Hematopoietic multipotent progenitor cell treated with erythropoietin and hydrocortisone succinate and interleukin-3 and kit ligand, for 4 days (in vitro differentiated cells): ENCODE measurements around the gene PCK2.

Experiments used
- DNase-seq: peaks from one replicate; pipeline ENCODE4 v3.0.0-alpha.2; 2015

Gene PCK2

DNA sequence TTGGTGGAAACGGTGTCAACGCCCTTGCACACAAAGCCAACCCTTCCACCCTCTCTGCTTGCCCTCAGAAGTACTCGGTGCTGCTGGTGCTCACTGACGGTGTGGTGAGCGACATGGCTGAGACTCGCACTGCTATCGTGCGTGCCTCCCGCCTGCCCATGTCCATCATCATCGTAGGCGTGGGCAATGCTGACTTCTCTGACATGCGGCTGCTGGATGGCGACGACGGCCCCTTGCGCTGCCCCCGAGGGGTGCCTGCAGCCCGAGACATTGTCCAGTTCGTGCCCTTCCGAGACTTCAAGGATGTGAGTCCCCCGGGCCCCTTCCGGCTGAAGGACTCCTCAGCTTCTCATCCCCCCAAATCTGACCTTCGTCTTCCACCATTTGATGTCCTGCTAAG is 17.0 kb upstream of the PCK2 start:
- DNase-seq = no peak

DNA sequence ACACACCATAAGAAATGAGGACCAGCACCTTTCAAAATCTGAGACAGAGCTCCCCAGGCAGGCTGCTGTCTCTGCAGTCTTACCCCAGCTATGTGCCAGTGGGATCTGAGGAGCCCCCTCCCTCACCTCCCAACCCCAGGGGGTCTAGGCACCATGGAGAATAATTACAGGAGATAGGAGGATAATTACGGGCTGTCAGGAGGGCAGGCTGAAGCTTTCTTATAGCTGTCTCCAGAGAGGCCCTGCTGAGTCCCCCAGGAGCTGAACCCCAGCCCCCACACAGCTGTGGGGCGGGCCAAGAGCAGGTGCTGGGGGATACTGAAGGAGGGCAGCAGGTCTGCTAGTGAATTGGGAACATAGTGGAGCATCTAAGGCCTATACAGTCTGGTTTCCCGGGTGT is 16.0 kb upstream of the PCK2 start:
- no peak for DNase-seq

GRCh38 chr14:24079491-24080141 is 14.5 kb upstream of the PCK2 start:
- DNase-seq = peak; percentile 66

DNA sequence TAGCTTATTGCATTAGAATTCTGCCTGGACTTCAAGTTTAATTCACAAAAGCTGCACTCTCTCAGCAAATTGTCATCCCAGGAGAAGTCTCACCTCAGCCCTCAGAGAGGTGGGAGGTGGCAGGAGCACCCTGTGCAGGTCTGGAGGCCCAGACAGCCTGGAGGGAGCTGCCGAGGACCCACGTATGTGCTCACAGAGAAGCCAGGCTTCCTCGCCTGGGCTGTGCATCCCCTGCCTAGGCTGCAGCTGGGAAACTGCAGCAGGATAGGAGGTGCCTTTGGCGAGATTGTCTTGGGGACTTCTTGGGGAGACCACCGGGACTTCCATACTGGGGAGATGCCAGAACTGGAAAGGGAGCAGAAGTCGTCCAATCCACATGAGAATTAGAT is 14.0 kb upstream of the PCK2 start:
- DNase-seq = no peak

- DNase-seq = peak; percentile 75
These were observed 13.0 kb upstream of the PCK2 start for GRCh38 chr14:24080888-24081738.

GRCh38 chr14:24081739-24082211 is 12.3 kb upstream of the PCK2 start:
- DNase-seq = no peak

GRCh38 chr14:24082411-24083080 is 11.6 kb upstream of the PCK2 start:
- DNase-seq = no peak

DNA sequence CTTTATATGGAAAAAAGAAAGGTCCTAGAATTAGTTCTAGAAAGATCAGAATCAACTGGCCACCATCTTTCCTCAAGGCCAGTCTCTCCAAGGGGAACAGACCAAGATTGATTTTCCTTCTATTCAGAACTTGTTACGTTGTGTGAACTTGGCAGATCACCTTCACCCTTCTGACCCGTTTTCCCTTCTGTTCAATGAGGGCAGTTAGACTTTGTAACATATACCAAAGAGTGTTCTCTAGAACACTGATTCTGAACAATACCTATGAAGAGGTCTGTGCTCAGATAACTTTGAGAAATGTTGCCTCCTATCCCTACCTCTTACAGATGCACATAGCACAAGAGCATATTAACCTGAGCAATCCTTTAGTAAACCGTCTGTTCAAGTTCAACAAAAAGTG is 10.6 kb upstream of the PCK2 start:
- no peak for DNase-seq

DNA sequence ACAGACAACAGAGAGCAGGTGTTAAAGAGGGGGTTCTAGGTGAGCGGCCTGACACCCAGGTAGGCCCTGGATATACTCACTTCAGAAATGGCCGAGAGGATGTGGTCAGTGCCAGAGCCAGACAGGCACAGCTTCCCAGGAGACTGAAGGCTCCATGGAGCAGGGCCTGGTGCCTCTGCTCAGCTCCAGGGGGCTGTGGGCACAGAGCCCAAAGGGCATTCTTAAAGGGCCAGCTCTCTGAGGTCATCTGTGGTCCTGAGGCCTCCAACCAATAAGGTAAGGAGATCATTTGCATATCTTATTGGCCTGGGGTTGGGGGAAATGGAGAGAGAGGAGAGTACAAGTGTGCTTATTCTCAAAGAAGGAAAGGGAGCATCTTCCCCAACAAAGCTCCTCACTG is 9.7 kb upstream of the PCK2 start:
- no peak for DNase-seq

DNA sequence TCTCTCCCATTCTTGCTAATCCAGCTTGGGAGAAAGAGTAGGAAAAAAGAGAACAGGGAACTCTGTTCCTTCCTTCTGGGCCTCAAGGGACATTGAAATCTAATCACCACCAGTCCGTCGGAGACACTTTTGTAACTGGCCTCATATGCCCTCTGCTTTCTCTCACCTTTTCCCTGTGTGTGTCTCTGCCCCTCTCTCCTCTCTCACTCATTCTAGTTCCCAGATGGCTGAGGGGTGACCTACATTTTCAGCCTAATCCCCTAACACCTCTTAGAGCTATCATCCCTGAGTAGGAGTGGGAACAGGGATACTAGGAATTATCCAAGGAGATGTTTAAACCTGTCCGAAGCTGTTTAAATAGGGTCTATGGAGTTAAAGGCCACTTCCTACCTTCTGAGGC is 8.9 kb upstream of the PCK2 start:
- DNase-seq = no peak

- no peak for DNase-seq
These were observed 7.7 kb upstream of the PCK2 start for GRCh38 chr14:24086193-24086955.

GRCh38 chr14:24087004-24087403 is 7.1 kb upstream of the PCK2 start:
- DNase-seq = no peak

- no peak for DNase-seq
These were observed 6.0 kb upstream of the PCK2 start for GRCh38 chr14:24088095-24088494.

- no peak for DNase-seq
These were observed 4.2 kb upstream of the PCK2 start for GRCh38 chr14:24089890-24090289.

DNA sequence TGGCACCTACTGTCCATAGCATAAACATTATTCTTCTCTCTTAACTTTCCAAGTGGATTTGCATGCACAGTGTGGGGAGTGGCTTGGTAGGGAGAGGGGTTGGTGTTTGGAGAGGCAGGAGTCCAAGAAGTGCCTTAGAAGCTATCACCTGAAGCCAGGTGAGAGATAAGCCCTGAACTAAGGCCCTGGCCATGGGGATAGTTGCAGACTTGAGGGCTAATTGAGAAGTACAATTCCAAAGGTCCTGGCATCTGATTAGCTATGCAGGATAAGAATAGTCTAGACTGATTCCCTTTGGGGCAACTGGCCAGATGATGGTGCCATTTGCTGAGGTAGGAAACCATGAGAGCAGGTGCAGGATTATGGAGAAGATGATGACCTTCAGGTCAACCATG is 2.0 kb upstream of the PCK2 start:
- DNase-seq = no peak

DNA sequence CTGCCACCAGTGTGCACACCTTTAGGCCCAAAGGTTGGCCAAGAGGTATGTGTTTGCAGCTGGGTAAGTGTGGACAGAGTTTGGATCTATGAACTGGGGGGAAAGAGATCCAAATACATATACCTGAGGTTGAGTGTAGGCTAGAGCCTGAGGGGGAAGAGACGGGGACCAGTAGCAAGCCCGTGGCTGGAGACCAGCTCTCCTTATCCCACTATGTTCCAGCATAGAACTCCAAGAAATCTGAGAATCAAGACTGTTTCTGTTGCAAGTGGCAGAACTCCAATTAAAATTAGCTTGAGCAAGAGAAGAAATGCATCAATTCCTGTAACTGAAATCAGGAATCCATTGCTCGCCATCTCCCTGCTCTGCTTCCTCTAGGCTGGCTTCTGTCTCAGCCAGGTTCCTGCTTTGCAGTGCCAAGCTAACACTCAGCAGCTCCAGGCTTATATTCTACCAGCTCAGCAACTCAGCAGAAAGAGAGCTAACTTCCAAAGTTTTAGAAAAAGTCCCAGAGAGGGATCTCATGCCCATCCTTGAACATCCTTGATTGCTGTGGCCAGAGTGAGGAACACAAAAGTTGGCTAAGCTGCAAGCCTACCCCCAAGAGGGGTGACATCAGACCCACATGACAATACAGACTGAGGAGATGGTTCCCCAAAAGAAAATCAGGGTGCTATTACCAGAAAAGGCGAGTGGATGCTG is 1.5 kb upstream of the PCK2 start:
- no peak for DNase-seq

GRCh38 chr14:24093207-24093900 is 757 bp upstream of the PCK2 start:
- DNase-seq = no peak

GRCh38 chr14:24094841-24095270 is 745 bp downstream of the PCK2 start:
- DNase-seq = no peak

DNA sequence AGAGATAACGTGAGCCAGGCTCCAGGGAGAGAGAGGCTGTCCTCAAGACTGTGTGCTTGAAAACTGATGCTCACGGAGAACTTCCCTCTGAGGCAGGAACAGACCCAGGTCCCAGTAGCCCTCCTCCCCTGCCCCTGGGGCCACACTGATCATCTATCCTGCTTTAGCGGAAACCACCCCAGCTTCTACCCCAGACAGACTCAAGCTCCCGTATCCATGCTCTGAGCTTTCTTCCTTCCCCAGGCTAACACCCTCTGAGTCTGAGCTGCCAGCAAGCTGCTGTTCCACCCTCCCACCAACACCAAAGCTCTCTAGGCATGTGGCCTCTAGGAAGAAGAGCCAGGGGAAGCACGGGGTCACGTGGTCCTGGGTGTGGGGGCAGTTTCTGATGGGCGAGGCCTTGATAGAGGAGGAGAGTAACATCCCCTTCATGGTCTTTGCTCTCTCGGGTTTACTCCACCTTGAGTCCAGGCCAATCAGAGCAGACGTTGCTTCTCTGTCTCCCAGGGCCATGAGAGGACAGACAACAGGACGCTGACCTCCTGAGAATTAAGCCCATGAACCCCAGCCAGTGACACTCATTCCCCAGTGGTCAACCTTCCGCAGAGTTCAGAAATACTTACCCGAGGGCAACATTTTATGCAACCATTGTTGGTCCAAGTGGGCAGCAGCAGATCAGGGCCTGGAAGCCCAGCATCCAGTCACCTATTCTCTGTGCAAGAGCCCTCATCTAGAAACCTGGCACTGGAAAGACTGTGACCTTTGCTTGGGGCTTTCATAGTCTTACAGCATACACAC is 1.4 kb downstream of the PCK2 start:
- DNase-seq = peak; percentile 96

DNA sequence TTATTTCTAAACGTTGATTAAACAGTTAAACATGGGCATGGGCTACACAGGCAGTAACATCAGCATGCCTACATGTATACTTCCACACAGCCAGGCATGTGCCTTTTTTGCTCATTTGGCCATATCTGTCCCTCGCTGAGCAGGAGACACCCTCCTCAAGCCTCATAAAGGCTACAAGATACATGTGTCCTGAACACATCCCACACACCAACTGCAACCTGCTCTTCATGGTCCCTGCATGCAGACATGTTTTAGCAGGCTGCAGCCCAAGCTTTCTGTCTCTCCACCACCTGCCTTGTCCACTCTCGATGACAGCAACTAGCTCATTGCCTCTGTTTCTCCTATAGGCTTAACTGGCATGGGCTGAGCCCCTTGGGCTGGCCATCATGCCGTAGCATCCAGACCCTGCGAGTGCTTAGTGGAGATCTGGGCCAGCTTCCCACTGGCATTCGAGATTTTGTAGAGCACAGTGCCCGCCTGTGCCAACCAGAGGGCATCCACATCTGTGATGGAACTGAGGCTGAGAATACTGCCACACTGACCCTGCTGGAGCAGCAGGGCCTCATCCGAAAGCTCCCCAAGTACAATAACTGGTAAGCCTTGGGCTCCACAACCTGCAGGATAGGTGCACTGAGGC is 2.6 kb downstream of the PCK2 start:
- no peak for DNase-seq
